WI38 (cell line): ENCODE results near the gene RIC3.

Experiments used
- H3K4me3 ChIP-seq: 2 replicates; pipeline ENCODE4 v1.5.1; 2011; ENCODE audit warnings: low read depth, mild to moderate bottlenecking, control low read depth, low read length
- CTCF ChIP-seq: IDR thresholded peaks from 2 replicates; pipeline ENCODE4 v1.5.1; 2012; ENCODE audit warnings: low read depth, mild to moderate bottlenecking, control low read depth, low read length

RIC3 gene

GRCh38 chr11:8192016-8192895 is 23.4 kb upstream of the RIC3 start:
- peak; percentile 82 for TF ChIP-seq CTCF
- H3K4me3 ChIP-seq, result no peak overlapping the region

- no peak overlapping the region for H3K4me3 ChIP-seq
- TF ChIP-seq CTCF, result no peak
Observed at GRCh38 chr11:8190431-8190830, 21.6 kb upstream of the RIC3 start.

GRCh38 chr11:8186429-8186828 is 17.6 kb upstream of the RIC3 start:
- TF ChIP-seq CTCF, result no peak
- no peak overlapping the region for H3K4me3 ChIP-seq

GRCh38 chr11:8183111-8183510 is 14.3 kb upstream of the RIC3 start:
- no peak for TF ChIP-seq CTCF
- no peak overlapping the region for H3K4me3 ChIP-seq

GRCh38 chr11:8180469-8180868 is 11.6 kb upstream of the RIC3 start:
- no peak for TF ChIP-seq CTCF
- H3K4me3 ChIP-seq, result no peak overlapping the region

GRCh38 chr11:8178297-8178696 is 9.5 kb upstream of the RIC3 start:
- TF ChIP-seq CTCF, result no peak
- no peak overlapping the region for H3K4me3 ChIP-seq

- TF ChIP-seq CTCF, result no peak
- H3K4me3 ChIP-seq, result no peak overlapping the region
Observed at GRCh38 chr11:8177136-8177535, 8.3 kb upstream of the RIC3 start.
